HepG2 (cell line): Measurements from ENCODE around the gene SLC66A3. TPM values are rescaled to one million over a fixed set of nuclear protein-coding genes. Genes with fewer than 3 reads are reported as not detected.
A peak's percentile ranks its signal among the peaks of the same experiment; 100 is the strongest.

ENCODE experiments used
- ATAC-seq: fragments of 200-7000 bp; cut with Tn5 transposase; 3 replicates; pipeline ENCODE4 v1.9.1; 2020; ENCODE audit warnings: mild to moderate bottlenecking, moderate library complexity
- BruUV-seq: library from RNA; stranded (reverse); fragments of 400-500 nt; replicated peaks from 2 replicates; lab custom pipeline; 2021; lab: Mats Ljungman, UMichigan
- CTCF ChIA-PET: fragments of 300-600 bp; formaldehyde crosslinking; extraction: SDS; loops from one replicate; lab custom pipeline; 2021; ENCODE audit warnings: low total read pairs, inconsistent platforms, low intra/inter-chr PET ratio; lab: Yijun Ruan, JAX
- POLR2A ChIA-PET: fragments of 350-600 bp; sonication (Branson Sonifier 250); formaldehyde crosslinking; loops from one replicate; lab custom pipeline; 2020; ENCODE audit warnings: antibody characterized with exemption, inconsistent platforms; lab: Yijun Ruan, JAX
- DNase-seq: peaks from one replicate; pipeline ENCODE4 v3.0.0-alpha.2; 2015; ENCODE audit warnings: low spot score
- FAIRE-seq: peaks from 3 replicates; lab custom pipeline; 2011; peaks lifted over from hg19 to GRCh38; lab: Jason Lieb, UNC
- H2AFZ ChIP-seq: one replicate; pipeline ENCODE4 v1.6.1; 2011; ENCODE audit warnings: low read length, inconsistent platforms
- H3K27ac ChIP-seq: fragments of 300-600 bp; 3 replicates; pipeline ENCODE4 v1.8.0; 2011; ENCODE audit warnings: mixed run types, mild to moderate bottlenecking, mixed read lengths, low read length, inconsistent platforms; ENCODE audit not compliant: insufficient read depth; ENCODE audit errors: extremely low read length
- H3K27me3 ChIP-seq, 2 experiments: fragments of 200-600 bp in 1 of 2; 2 replicates in 1 of 2; 3 replicates in 1 of 2; pipeline versions ENCODE4 v1.6.0 to v1.8.0; 2011; ENCODE audit warnings: low read length in 2 of 2, mild to moderate bottlenecking in 2 of 2, moderate library complexity in 2 of 2, inconsistent platforms in 1 of 2; ENCODE audit not compliant: insufficient read depth in 2 of 2, control insufficient read depth in 1 of 2
- H3K36me3 ChIP-seq, 2 experiments: fragments of 200-600 bp in 1 of 2; replicated peaks in 1 of 2; 2 replicates in 1 of 2; 3 replicates in 1 of 2; pipeline versions ENCODE4 v1.5.1 to v1.8.0; 2011; ENCODE audit warnings: low read length in 2 of 2, inconsistent platforms in 1 of 2; ENCODE audit not compliant: insufficient read depth in 2 of 2, control insufficient read depth in 1 of 2
- H3K4me1 ChIP-seq: 2 replicates; pipeline ENCODE4 v1.5.1; 2012; ENCODE audit warnings: low read length, inconsistent platforms; ENCODE audit not compliant: insufficient read depth
- H3K4me2 ChIP-seq: 2 replicates; pipeline ENCODE4 v1.6.0; 2011; ENCODE audit warnings: low read depth, low read length, inconsistent platforms
- H3K4me3 ChIP-seq, 3 experiments: fragments of 200-600 bp in 1 of 3; sonication (generic), shearing (Covaris generic) in 1 of 3; replicated peaks in 1 of 3; 2 replicates each; pipeline ENCODE4 v1.5.1; 2011 to 2016; ENCODE audit warnings: low read length in 3 of 3, inconsistent platforms in 2 of 3, low read depth in 2 of 3, mild to moderate bottlenecking in 2 of 3, control low read depth in 1 of 3, mixed read lengths in 1 of 3; ENCODE audit not compliant: insufficient read depth in 1 of 3
- H3K79me2 ChIP-seq: one replicate; pipeline ENCODE4 v1.6.1; 2011; ENCODE audit warnings: low read length, inconsistent platforms; ENCODE audit not compliant: insufficient read depth
- H3K9ac ChIP-seq: 2 replicates; pipeline ENCODE4 v1.6.0; 2011; ENCODE audit warnings: mild to moderate bottlenecking, low read depth, low read length, inconsistent platforms; ENCODE audit not compliant: insufficient read depth
- H3K9me3 ChIP-seq: 2 replicates; pipeline ENCODE4 v1.5.1; 2012; ENCODE audit warnings: mild to moderate bottlenecking, low read length
- H4K20me1 ChIP-seq: 2 replicates; pipeline ENCODE4 v1.6.0; 2011; ENCODE audit warnings: inconsistent platforms, mild to moderate bottlenecking, low read length, moderate library complexity; ENCODE audit not compliant: insufficient read depth
- NFE2L2 ChIP-seq: fragments of 150-350 bp; IDR thresholded peaks from 2 replicates; pipeline ENCODE4 v1.6.1; 2014; ENCODE audit warnings: low read length
- NR2C2 ChIP-seq: sonication (generic); formaldehyde crosslinking; IDR thresholded peaks from 2 replicates; pipeline ENCODE4 v1.4.0; 2020; ENCODE audit warnings: missing genetic modification reagents, mild to moderate bottlenecking, moderate library complexity, borderline replicate concordance
- RBM22 ChIP-seq: fragments of 200-400 bp; formaldehyde crosslinking; optimal IDR thresholded peaks from 2 replicates; pipeline ENCODE3; 2017; ENCODE audit warnings: mild to moderate bottlenecking, low read length, moderate library complexity
- WGBS: methylation state at CpG from one replicate; pipeline ENCODE4 v1.1.6; 2017; ENCODE audit warnings: low lambda C conversion rate; 5-methylcytosine and 5-hydroxymethylcytosine counted together
- in situ Hi-C: cut with HindIII; loops from 2 replicates; pipeline ENCODE4 v1.10.0; 2017; ENCODE audit warnings: low pct_unique_long_range_greater_than_20kb; ENCODE audit not compliant: extremely low pct_ligation_motif_present
- intact Hi-C: fragments of 100-400 bp; cut with micrococcal nuclease; formaldehyde crosslinking; loops from one replicate; pipeline ENCODE4 v1.10.0; 2022; ENCODE audit not compliant: unreplicated experiment
- polyA plus RNA-seq, 8 experiments: library from polyadenylated mRNA; depleted of rRNA in 3 of 8; stranded (reverse) in 7 of 8; unstranded in 1 of 8; fragments of >200 nt; fragmentation: Illumina TruSeq in 4 of 8; extraction: Trizol in 4 of 8; gene quantifications; 2 replicates each; pipeline versions ENCODE4 v1.2.1 to v1.2.3, GENCODE V29; 2011 to 2016; ENCODE audit warnings: low read depth in 4 of 8, missing spikeins in 1 of 8, mixed read lengths in 1 of 8; ENCODE audit not compliant: insufficient read depth in 1 of 8
- total RNA-seq, 5 experiments: library from RNA; depleted of rRNA; stranded (reverse); fragments of >200 nt; fragmentation: Illumina TruSeq; extraction: Trizol; gene quantifications; 2 replicates each; pipeline ENCODE4 v1.2.3, GENCODE V29; 2016; ENCODE audit warnings: low read depth in 1 of 5
- TF ChIP-seq, protein P1 (sequence below): sonication (generic); formaldehyde crosslinking; IDR thresholded peaks from 2 replicates; pipeline ENCODE4 v1.4.0; 2020; ENCODE audit warnings: missing genetic modification reagents
- TF ChIP-seq, protein P2 (sequence below): sonication (generic); formaldehyde crosslinking; IDR thresholded peaks from 2 replicates; pipeline ENCODE4 v1.5.0; 2020; ENCODE audit warnings: missing genetic modification reagents, mild to moderate bottlenecking, borderline replicate concordance
- TF ChIP-seq, protein P3 (sequence below): IDR thresholded peaks from 2 replicates; pipeline ENCODE4 v1.6.1; 2016; ENCODE audit warnings: low read depth, missing genetic modification reagents, missing compliant biosample characterization

Gene SLC66A3
- total and polyA plus RNA-seq, 2 of the 13 experiments (the other 11 are each of a cell fraction or from before 2014, with no cell fraction given) = 2.2 to 3.7 TPM

DNA sequence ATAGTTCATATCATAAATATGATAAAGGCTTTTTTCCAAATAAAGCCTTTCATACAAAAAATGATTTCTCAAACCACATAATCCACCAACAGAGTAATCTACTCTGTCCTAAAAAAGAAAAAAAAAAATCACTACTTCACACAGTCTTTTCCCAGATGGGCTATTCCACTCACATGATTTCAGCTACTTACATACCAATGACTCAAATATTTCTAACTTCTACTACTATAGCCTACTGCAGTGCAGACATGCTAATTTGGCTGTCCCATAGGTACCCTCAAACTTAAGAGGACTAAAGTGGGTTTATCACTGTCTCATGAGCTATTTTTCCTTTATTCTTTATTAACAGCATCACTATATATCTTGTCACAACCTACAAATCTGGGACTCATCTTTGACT is 57.4 kb downstream of the SLC66A3 start:
- DNase-seq = no peak
- Histone ChIP-seq H4K20me1 (no peaks in the 10 kb centered on the region), H3K4me2 (no peak overlapping the region), H3K9me3 (no peaks in the 10 kb centered on the region), H3K4me3 (no peak overlapping the region), H3K27ac (no peak overlapping the region), H2AFZ (no peak overlapping the region)
- BruUV-seq = no TSS peak
- FAIRE-seq = no peak
- ChIA-PET POLR2A (interaction anchor here (1.2 kb wide), 1 partner anchor 132 kb away, joined by 3 read pairs; the partner anchor contains the start of gene ROCK2), CTCF (no interaction called here)
- in situ Hi-C loops = no loop called here
- TF ChIP-seq NR2C2 (no peak), RBM22 (peak; percentile 1)
- TF ChIP-seq, all 625 proteins: peak for 1
- no peak for ATAC-seq
- peaks cover 35 to 90% of the 10 kb centered on the region in 2 experiments for H3K36me3 ChIP-seq
- intact Hi-C loops = no loop called here
- no peak overlapping the region for H3K9ac ChIP-seq
- H3K79me2 ChIP-seq = no peaks in the 10 kb centered on the region
- no peaks in the 10 kb centered on the region for H3K27me3 ChIP-seq
- no peaks in the 10 kb centered on the region for H3K4me1 ChIP-seq

DNA sequence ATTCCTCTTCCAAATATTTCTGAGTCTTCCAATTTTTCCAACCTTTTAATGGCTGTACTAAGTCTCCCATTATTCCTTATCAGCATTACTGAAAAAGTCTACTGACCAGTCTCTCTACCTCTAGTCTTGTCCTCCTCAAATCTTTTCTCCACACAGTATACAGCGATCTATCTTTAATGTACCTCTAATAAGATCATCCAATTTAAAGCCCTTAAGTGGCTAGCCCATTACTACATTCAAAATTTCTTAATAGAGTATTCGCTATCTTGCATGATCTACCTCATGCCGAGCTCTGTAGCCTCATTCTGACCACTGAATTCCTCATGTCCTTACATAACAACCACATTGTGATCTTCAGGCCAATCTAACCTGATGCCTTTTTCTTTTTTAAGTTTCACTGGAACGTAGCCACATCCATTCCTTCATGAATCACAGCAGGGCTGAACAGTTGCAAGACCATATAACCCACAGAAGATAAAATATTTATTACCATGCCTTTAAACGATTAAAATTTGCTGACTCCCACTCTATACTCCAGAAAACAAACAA is 57.9 kb downstream of the SLC66A3 start:
- Histone ChIP-seq H3K4me1 (no peaks in the 10 kb centered on the region), H3K27ac (no peak overlapping the region), H3K79me2 (no peaks in the 10 kb centered on the region), H3K9me3 (no peaks in the 10 kb centered on the region), H3K4me3 (no peak overlapping the region), H3K9ac (no peak overlapping the region), H3K27me3 (no peaks in the 10 kb centered on the region), H3K4me2 (no peak overlapping the region), H4K20me1 (peaks cover 4% of the 10 kb centered on the region; the same call in 1 of the 2 replicates), H2AFZ (no peak overlapping the region), H3K36me3 (peaks cover 34 to 94% of the 10 kb centered on the region in 2 experiments)
- no peak for DNase-seq
- in situ Hi-C loops (no loop called here), intact Hi-C loops (no loop called here)
- FAIRE-seq = no peak
- POLR2A ChIA-PET = interaction anchor here (1.2 kb wide), 1 partner anchor 131 kb away, joined by 3 read pairs; the partner anchor contains the start of gene ROCK2
- CTCF ChIA-PET = no interaction called here
- ATAC-seq = no peak
- 89% methylated on average over 5 of the region's 5 CpGs for WGBS
- no TSS peak for BruUV-seq
- TF ChIP-seq NFE2L2 = no peak
- TF ChIP-seq, protein P1, sequence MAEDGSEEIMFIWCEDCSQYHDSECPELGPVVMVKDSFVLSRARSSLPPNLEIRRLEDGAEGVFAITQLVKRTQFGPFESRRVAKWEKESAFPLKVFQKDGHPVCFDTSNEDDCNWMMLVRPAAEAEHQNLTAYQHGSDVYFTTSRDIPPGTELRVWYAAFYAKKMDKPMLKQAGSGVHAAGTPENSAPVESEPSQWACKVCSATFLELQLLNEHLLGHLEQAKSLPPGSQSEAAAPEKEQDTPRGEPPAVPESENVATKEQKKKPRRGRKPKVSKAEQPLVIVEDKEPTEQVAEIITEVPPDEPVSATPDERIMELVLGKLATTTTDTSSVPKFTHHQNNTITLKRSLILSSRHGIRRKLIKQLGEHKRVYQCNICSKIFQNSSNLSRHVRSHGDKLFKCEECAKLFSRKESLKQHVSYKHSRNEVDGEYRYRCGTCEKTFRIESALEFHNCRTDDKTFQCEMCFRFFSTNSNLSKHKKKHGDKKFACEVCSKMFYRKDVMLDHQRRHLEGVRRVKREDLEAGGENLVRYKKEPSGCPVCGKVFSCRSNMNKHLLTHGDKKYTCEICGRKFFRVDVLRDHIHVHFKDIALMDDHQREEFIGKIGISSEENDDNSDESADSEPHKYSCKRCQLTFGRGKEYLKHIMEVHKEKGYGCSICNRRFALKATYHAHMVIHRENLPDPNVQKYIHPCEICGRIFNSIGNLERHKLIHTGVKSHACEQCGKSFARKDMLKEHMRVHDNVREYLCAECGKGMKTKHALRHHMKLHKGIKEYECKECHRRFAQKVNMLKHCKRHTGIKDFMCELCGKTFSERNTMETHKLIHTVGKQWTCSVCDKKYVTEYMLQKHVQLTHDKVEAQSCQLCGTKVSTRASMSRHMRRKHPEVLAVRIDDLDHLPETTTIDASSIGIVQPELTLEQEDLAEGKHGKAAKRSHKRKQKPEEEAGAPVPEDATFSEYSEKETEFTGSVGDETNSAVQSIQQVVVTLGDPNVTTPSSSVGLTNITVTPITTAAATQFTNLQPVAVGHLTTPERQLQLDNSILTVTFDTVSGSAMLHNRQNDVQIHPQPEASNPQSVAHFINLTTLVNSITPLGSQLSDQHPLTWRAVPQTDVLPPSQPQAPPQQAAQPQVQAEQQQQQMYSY (CRISPR knock-in tag) = no peak
- TF ChIP-seq, protein P2, sequence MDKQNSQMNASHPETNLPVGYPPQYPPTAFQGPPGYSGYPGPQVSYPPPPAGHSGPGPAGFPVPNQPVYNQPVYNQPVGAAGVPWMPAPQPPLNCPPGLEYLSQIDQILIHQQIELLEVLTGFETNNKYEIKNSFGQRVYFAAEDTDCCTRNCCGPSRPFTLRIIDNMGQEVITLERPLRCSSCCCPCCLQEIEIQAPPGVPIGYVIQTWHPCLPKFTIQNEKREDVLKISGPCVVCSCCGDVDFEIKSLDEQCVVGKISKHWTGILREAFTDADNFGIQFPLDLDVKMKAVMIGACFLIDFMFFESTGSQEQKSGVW (CRISPR knock-in tag) = no peak
- TF ChIP-seq, protein P3, sequence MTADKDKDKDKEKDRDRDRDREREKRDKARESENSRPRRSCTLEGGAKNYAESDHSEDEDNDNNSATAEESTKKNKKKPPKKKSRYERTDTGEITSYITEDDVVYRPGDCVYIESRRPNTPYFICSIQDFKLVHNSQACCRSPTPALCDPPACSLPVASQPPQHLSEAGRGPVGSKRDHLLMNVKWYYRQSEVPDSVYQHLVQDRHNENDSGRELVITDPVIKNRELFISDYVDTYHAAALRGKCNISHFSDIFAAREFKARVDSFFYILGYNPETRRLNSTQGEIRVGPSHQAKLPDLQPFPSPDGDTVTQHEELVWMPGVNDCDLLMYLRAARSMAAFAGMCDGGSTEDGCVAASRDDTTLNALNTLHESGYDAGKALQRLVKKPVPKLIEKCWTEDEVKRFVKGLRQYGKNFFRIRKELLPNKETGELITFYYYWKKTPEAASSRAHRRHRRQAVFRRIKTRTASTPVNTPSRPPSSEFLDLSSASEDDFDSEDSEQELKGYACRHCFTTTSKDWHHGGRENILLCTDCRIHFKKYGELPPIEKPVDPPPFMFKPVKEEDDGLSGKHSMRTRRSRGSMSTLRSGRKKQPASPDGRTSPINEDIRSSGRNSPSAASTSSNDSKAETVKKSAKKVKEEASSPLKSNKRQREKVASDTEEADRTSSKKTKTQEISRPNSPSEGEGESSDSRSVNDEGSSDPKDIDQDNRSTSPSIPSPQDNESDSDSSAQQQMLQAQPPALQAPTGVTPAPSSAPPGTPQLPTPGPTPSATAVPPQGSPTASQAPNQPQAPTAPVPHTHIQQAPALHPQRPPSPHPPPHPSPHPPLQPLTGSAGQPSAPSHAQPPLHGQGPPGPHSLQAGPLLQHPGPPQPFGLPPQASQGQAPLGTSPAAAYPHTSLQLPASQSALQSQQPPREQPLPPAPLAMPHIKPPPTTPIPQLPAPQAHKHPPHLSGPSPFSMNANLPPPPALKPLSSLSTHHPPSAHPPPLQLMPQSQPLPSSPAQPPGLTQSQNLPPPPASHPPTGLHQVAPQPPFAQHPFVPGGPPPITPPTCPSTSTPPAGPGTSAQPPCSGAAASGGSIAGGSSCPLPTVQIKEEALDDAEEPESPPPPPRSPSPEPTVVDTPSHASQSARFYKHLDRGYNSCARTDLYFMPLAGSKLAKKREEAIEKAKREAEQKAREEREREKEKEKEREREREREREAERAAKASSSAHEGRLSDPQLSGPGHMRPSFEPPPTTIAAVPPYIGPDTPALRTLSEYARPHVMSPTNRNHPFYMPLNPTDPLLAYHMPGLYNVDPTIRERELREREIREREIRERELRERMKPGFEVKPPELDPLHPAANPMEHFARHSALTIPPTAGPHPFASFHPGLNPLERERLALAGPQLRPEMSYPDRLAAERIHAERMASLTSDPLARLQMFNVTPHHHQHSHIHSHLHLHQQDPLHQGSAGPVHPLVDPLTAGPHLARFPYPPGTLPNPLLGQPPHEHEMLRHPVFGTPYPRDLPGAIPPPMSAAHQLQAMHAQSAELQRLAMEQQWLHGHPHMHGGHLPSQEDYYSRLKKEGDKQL = no peak
